Spleen (tissue), 7 donors: ENCODE data around the gene GLRB.

Experiments
- CTCF ChIP-seq, 11 experiments: fragments of 200-600 bp in 7 of 11; fragments of 450-650 bp in 4 of 11; sonication (generic) in 4 of 11; IDR thresholded peaks in 8 of 11; conservative IDR thresholded peaks in 3 of 11; 1 replicate in 7 of 11; 2 replicates in 4 of 11; pipeline versions ENCODE4 v1.4.0 to v1.8.0; 2016 to 2021; ENCODE audit warnings: antibody characterized with exemption in 11 of 11, inconsistent platforms in 4 of 11, mild to moderate bottlenecking in 1 of 11
- POLR2A ChIP-seq, 3 donors: fragments of 450-650 bp; IDR thresholded peaks; one replicate each; pipeline ENCODE4 v1.5.1; 2017; ENCODE audit warnings: antibody characterized with exemption in 3 of 3, mild to moderate bottlenecking in 1 of 3
- POLR2AphosphoS5 ChIP-seq, 3 donors: sonication (generic); formaldehyde crosslinking; IDR thresholded peaks; one replicate each; pipeline ENCODE4 v1.5.1; 2017; ENCODE audit warnings: antibody characterized with exemption in 3 of 3
- donor health status: DM: no; HTN: no; CAD: no; lungs with moderate emphysema.
- donor health status: DM: no; HTN: no; CAD: no.
- donor health status: DM: no; HTN: no; CAD: no.

- TF ChIP-seq CTCF (IDR thresholded peaks at IDR 0.05 in 8 of 11, conservative IDR thresholded peaks at IDR 0.05 in 3 of 11): no peak
- no peak for TF ChIP-seq POLR2A (IDR thresholded peaks at IDR 0.05)
- TF ChIP-seq POLR2AphosphoS5 (IDR thresholded peaks at IDR 0.05): no peak
Measured at GRCh38 chr4:157072002-157072401, 3.9 kb upstream of the GLRB start.
